Sigmoid colon (tissue), 3 donors: ENCODE results near the gene CTXN1.

Experiments
- CTCF ChIP-seq, 4 experiments: fragments of 450-650 bp in 3 of 4; fragments of 200-600 bp in 1 of 4; IDR thresholded peaks; one replicate each; pipeline ENCODE4 v1.5.1; 2016 to 2019; ENCODE audit warnings: antibody characterized with exemption in 4 of 4, mild to moderate bottlenecking in 3 of 4, moderate library complexity in 2 of 4
- POLR2A ChIP-seq, 2 donors: fragments of 450-650 bp; IDR thresholded peaks; one replicate each; pipeline ENCODE4 v1.6.1; 2016; ENCODE audit warnings: antibody characterized with exemption in 2 of 2, mild to moderate bottlenecking in 2 of 2, moderate library complexity in 2 of 2

GRCh38 chr19:7968008-7968795 lies 42.3 kb upstream of the CTXN1 start:
- TF ChIP-seq POLR2A (IDR thresholded peaks at IDR 0.05) = no peak
- no peak for TF ChIP-seq CTCF (IDR thresholded peaks at IDR 0.05)
